Measurements from ENCODE around the gene TCF4.
"Not testable (repeated sequence)": the region's sequence is repeated elsewhere in the genome, so short reads cannot be mapped to it uniquely, and the experiment has no call there.

Gene TCF4

DNA sequence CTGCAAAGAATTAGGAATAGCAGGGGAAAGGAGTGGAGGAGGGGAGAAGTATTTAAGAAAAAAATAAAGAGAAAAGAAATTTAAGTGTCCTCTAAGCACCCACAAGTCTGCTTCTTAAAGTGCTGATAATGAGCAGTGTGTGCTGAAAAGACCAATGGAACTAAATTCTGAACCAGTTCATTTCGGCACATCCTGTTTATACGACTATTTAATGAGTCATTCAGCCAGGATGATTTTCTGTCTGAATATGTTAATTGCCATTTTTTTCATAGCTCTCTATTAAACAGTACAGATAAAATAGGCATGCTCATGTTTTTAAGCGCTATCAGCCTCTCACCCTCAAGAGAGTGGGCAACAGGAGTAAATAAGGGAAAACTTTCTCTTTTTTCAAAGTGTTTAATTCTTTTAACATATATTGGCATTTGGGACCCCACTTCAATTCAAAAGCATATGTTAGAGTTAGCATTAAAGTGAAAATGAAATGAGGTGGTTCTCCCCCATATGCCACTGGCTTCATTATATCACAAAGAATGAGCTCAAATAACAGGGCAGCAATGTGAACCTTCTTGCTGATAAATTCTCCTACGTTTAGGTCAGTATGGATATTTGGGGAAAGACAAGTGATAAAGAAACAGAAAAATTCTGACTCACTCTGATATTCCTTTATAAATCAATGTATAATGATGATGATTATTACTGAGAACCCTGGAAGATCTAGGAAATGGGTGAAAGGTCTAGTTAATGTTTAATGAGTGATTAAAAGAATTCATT, 87.5 kb downstream of the TCF4 start:
- no peak for DNase-seq

DNA sequence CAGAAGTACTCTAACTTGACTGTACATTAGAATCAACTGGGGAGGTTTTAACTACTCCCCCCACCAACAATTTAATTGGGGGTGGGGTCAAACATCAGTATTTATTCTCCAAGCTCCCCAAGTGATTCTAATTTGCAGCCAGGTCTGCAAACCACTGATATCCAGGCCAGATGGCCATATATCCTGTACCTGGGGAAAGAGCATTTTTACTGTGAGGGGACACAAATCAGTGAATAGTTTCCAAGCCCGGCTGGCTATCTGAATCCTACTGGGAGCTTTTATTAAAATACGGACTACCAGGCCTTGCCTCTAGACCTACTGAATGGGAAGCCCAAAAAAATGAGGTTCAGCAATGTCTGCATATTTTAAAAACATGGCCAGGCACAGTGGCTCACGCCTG, 88.5 kb downstream of the TCF4 start:
- DNase-seq, result no peak

GRCh38 chr18:55497825-55498403, 90.1 kb downstream of the TCF4 start:
- DNase-seq, result no peak

DNA sequence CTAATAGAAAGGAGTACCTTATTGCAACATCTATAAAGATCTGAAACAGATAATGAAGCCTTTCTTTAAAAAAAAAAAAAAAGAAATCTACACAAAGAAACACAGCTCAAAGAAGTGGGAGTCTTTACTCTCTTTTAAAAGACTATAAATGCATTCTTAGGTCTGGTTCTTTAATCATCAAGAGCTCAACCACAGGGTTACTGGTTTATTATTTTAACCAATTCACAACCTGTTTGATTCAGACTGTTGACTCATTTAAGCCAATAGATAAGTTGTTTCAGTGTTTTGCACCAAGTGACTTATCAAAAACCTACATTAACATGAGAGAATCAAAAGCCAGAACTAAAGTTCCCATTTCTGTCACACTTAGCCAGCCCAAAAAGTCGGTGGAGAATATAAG, 93.1 kb downstream of the TCF4 start:
- no peak for DNase-seq

- DNase-seq, result no peak
Observed at GRCh38 chr18:55494441-55494840, 93.6 kb downstream of the TCF4 start.

- no peak for DNase-seq
Observed at GRCh38 chr18:55491616-55492015, 96.4 kb downstream of the TCF4 start.

DNA sequence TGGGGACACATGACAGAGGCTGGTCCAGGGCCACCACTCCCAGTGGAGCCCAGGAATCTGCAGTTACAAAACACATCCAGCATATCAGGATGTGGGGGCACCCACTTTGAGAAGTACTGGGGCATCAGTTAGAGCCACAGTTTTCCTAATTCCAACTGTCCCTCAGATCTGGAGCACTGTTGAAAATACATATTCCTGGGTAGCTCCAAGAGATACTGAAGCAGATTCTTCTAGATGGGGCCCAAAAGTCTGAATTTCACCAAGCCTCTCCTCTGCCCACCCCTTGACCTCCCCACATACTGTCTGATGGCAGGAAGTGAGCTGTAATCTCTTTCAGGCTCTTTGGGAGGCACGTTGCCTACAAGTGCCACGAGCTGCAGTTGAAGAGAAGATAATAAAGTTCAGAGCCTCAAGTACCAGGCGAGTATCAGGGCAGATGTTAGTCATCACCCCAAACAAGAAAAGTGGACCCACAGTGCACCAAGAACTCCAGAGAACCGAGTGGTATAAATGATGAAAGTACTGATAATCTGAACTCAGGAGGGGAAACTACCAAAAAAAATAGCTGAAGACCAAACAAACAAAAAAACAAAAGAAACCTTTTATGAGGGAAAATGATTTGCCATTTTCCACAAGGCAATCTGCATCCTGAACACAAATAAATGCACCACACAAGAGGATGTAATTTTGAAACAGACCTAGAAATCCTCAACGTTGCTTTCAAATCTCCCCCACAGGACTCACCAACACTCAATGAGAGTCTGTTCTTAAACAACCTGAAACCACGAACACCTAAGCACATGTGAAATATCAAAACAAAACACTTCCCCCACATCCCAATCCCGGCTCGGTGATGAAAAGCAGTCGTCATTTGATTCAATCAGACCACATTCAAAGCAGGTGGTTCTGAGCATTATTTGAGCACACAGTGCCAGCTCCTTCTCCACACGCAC, 98.7 kb downstream of the TCF4 start:
- no peak for DNase-seq

DNA sequence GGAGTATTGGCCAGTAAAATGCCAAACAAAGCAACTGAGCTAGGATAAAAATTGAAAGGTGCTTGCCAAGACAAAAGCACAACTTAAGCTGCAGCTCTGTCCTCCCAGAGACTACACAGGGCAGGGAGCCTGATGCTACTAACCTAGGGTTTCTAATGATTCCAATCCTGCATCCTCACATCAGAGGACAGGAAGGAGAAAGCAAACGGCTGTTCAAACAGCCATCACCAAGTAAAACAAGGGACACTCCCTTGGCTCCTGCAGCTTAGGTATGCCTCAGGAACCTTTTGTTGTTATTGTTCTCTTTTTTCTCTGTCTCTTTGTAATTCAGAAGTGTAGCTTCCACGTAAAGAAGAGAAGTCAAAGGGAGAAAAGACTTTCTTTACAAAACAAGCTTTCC, 99.5 kb downstream of the TCF4 start:
- no peak for DNase-seq

GRCh38 chr18:55487997-55488396, 100.0 kb downstream of the TCF4 start:
- no peak for DNase-seq

DNA sequence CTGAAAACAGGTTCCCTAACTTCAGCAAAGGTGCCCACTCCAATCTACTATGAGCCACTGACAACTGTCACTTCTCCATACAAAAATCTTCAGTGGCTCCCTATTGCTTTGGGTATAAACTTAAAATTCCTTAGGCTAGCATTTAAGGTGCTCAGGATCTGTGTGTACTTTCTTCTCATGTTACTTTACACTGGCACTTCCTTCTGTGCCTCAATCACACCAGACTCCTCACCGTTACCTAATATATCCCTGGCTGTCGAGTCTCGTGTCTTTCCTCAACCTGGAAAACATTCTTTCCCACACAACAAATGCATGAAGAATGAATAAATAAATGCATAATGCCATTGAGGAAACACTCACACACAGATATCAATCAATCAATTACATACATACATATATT, 101.1 kb downstream of the TCF4 start:
- DNase-seq, result no peak

GRCh38 chr18:55485666-55486065, 102.3 kb downstream of the TCF4 start:
- no peak for DNase-seq

- no peak for DNase-seq
Observed at GRCh38 chr18:55484773-55485172, 103.2 kb downstream of the TCF4 start.

DNA sequence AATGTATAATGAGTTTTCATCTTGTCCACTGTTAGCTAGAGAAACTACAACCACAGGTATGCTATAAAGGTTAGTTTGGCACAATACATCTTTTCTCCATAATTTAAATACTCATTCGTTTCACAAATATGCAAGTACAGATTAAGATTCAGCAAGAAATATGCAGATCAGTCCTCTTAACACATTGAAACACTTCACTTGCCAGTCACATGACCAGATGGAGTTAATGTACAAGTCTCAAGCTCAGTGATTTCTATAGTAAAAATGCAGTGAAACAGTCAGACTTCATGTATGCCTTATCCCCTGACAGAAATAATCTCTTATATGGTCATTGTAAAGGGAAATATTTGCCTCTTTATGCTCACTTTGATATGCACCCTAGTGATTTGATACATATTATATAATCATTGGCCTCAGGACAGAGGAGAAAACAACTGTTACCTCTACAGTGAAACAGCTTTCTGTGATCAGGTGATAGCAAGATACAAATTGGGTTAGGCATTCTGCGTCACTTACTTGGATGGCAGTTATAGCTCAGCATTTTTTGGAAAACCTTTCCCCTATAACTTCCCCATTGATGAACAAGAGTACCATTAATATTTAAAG, 104.6 kb downstream of the TCF4 start:
- no peak for DNase-seq

- DNase-seq, result no peak
Observed at GRCh38 chr18:55479656-55480420, 108.2 kb downstream of the TCF4 start.

GRCh38 chr18:55477860-55478581, 110.0 kb downstream of the TCF4 start:
- DNase-seq, result no peak

- DNase-seq, result peak; percentile 27
Observed at GRCh38 chr18:55477499-55477859, 110.5 kb downstream of the TCF4 start.

DNA sequence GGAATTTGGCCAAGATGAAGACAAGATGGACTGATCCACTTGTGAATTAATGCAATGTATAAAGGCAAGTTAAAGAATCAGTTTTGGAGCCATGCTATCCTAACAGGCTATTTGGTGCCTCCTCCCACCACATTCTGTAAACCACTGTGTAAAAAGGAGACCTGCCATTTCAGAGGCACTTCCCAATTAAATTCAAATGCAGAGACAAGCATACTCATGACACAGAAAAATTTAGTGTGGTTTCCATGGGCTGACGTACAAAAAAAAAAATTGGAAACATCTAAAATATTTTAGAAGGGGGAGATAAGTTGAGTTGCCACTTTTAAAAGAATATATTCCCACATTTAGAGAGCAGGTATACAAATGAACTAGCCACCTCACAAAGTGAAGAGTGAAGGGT, 112.1 kb downstream of the TCF4 start:
- no peak for DNase-seq

- no peak for DNase-seq
Observed at GRCh38 chr18:55475467-55475866, 112.5 kb downstream of the TCF4 start.

DNA sequence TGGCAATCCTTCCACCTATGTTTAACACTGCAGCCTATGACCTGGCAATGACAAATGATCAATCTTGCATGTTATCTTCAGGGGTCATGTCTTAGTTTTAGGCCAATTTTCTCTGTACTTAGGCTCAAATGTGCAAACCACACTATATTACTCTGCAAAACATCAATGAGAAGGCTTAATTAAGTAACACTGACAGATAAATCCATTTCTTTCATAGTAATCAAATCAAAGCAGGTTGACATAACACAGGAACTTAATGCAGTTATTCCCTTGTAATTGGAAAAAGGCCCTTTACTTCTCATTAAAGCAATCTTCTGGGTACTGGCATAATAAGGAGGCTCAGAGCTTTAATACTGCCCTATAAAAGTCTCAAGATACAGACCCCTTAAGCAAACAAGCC, 114.4 kb downstream of the TCF4 start:
- no peak for DNase-seq

GRCh38 chr18:55473058-55473457, 114.9 kb downstream of the TCF4 start:
- no peak for DNase-seq

GRCh38 chr18:55470826-55471225, 117.2 kb downstream of the TCF4 start:
- DNase-seq, result no peak

DNA sequence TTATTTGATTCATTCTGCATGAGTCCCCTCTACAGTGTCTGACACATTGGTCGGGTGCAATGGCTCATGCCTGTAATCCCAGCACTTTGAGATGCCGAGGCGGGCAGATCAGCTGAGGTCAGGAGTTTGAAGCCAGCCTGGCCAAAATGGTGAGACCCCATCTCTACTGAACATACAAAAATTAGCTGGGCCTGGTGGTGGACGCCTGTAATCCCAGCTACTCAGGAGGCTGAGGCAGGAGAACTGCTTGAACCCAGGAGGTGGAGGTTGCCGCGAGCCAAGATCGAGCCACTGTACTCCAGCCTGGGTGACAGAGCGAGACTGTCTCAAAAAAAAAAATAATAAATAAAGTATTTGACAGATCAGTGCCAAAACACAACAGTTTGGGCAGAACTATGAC, 118.9 kb downstream of the TCF4 start:
- not testable (repeated sequence) for DNase-seq

Measured in CD4-positive, alpha-beta T cell treated with Interleukin-12 subunit alpha and Interleukin-12 subunit beta, for 1 hour (primary cell).